Thoracic aorta (tissue), 2 donors: ENCODE measurements around the gene CCDC28B. TPM values are rescaled to one million over a fixed set of nuclear protein-coding genes. Genes with fewer than 3 reads are reported as not detected.

Source experiments
- ATAC-seq: fragments of 150-250 bp; one replicate; pipeline ENCODE4 v1.8.0; 2017; ENCODE audit warnings: low read depth; ENCODE audit not compliant: insufficient number of reproducible peaks, low FRiP score
- DNase-seq: peaks from one replicate; pipeline ENCODE4 v3.0.0-alpha.2; 2020; ENCODE audit warnings: low spot score
- H3K27ac ChIP-seq, 2 donors: fragments of 200-600 bp; sonication (generic); 1 replicate in 1 of 2; 2 replicates in 1 of 2; pipeline ENCODE4 v1.5.1; 2016; ENCODE audit warnings: mild to moderate bottlenecking in 2 of 2, moderate library complexity in 2 of 2
- H3K27me3 ChIP-seq: fragments of 200-600 bp; sonication (generic); replicated peaks from 2 replicates; pipeline ENCODE4 v1.6.0; 2016; ENCODE audit warnings: mild to moderate bottlenecking; ENCODE audit not compliant: insufficient read depth
- H3K36me3 ChIP-seq: fragments of 200-600 bp; sonication (generic); one replicate; pipeline ENCODE4 v1.5.1; 2016
- H3K4me1 ChIP-seq, 2 donors: fragments of 200-600 bp; sonication (generic); 1 replicate in 1 of 2; 2 replicates in 1 of 2; pipeline versions ENCODE4 v1.5.1 to v1.6.0; 2016; ENCODE audit warnings: low read depth in 2 of 2, mild to moderate bottlenecking in 1 of 2; ENCODE audit not compliant: control insufficient read depth in 1 of 2
- H3K4me3 ChIP-seq: fragments of 200-600 bp; sonication (generic); 2 replicates; pipeline ENCODE4 v1.5.1; 2016; ENCODE audit warnings: mild to moderate bottlenecking
- H3K9me3 ChIP-seq: fragments of 200-600 bp; sonication (generic); 2 replicates; pipeline ENCODE4 v1.5.1; 2016
- total RNA-seq, 2 donors: library from RNA; depleted of rRNA; stranded (reverse); fragments of >200 nt; gene quantifications; one replicate each; pipeline versions ENCODE4 v1.1.0 to v1.2.3, GENCODE V29; 2016
- TF ChIP-seq, protein P1 (sequence below): fragments of 200-600 bp; sonication (generic); IDR thresholded peaks from one replicate; pipeline ENCODE4 v1.5.1; 2019; ENCODE audit warnings: antibody characterized with exemption

Gene CCDC28B
- total RNA-seq, 2 donors from 2014 or later: 2.0 TPM; not detected in 1

DNA sequence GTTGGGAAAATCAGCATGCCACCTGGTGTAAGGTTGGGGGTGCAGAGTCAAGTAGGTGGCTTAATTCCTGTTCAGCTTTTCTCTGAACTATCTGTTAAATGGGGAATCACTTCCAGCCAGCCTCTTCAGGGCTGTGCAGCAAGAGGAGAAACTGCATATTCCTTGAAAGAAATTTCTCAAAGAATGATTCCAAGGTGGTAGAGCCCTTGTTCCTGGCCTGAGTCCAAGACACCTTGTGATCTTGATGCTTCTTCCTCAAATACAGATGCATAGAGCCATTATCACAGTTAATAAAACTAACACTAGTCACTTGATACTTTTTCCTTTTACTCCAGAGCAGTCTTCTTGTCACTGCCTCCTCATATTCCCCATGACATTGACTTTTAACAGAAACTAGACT lies 15.7 kb upstream of the CCDC28B start:
- TF ChIP-seq, protein P1, sequence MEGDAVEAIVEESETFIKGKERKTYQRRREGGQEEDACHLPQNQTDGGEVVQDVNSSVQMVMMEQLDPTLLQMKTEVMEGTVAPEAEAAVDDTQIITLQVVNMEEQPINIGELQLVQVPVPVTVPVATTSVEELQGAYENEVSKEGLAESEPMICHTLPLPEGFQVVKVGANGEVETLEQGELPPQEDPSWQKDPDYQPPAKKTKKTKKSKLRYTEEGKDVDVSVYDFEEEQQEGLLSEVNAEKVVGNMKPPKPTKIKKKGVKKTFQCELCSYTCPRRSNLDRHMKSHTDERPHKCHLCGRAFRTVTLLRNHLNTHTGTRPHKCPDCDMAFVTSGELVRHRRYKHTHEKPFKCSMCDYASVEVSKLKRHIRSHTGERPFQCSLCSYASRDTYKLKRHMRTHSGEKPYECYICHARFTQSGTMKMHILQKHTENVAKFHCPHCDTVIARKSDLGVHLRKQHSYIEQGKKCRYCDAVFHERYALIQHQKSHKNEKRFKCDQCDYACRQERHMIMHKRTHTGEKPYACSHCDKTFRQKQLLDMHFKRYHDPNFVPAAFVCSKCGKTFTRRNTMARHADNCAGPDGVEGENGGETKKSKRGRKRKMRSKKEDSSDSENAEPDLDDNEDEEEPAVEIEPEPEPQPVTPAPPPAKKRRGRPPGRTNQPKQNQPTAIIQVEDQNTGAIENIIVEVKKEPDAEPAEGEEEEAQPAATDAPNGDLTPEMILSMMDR: no peak
- no peak for ATAC-seq
- peaks cover 20 to 46% of the 10 kb centered on the region in 2 donors for H3K4me1 ChIP-seq
- no peaks in the 10 kb centered on the region for H3K9me3 ChIP-seq
- DNase-seq: no peak
- no peak overlapping the region for H3K4me3 ChIP-seq
- H3K27me3 ChIP-seq: no peaks in the 10 kb centered on the region
- peaks cover 41% of the 10 kb centered on the region for H3K36me3 ChIP-seq
- H3K27ac ChIP-seq: no peak overlapping the region

DNA sequence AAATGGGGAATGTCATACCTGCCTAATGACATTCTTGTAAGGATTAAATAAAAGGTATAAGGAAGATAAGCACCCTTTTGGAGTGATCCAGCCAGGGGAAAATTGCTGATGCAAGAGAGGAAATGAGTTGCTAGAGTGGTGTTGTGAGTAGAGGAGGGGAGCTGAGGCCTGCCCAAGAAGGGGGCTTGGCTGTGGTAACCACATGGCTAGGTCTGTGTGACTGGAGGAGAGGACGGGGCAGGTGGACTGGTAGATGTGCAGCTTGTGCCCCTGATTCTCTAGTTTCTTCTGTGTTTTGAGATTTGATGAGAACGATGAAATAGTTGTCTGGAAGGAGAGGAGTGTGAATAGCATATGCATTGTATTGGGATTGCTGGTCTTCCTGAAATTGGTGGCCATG lies 14.3 kb upstream of the CCDC28B start:
- Histone ChIP-seq H3K27me3 (no peaks in the 10 kb centered on the region), H3K4me3 (no peak overlapping the region), H3K9me3 (no peaks in the 10 kb centered on the region), H3K4me1 (peaks cover 15 to 39% of the 10 kb centered on the region in 2 donors), H3K36me3 (peaks cover 56% of the 10 kb centered on the region), H3K27ac (no peak overlapping the region)
- TF ChIP-seq, protein P1: no peak
- no peak for DNase-seq
- no peak for ATAC-seq

DNA sequence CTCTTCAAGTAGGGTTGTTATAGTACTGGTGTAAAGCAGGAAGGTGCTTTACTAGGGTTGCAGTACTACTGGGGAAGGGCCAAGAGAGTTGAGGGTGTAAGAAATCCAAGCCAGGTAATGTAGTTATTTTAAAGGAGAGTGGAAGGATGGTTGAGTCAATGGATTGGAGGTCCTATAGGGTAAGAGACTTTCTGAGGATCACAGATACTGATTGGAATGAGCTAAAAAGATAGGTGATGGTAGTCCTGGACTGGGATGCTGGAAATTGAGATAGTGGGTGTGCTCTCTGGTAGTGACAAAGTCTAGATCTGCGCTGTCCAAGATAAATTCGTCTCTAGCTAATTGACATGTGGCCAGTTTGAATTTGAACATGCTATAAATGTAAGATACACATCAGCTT lies 13.9 kb upstream of the CCDC28B start:
- Histone ChIP-seq H3K4me1 (peaks cover 11 to 34% of the 10 kb centered on the region in 2 donors), H3K27ac (no peak overlapping the region), H3K36me3 (peaks cover 60% of the 10 kb centered on the region), H3K27me3 (no peaks in the 10 kb centered on the region), H3K9me3 (no peaks in the 10 kb centered on the region), H3K4me3 (no peak overlapping the region)
- ATAC-seq: no peak
- TF ChIP-seq, protein P1: no peak
- DNase-seq: no peak

DNA sequence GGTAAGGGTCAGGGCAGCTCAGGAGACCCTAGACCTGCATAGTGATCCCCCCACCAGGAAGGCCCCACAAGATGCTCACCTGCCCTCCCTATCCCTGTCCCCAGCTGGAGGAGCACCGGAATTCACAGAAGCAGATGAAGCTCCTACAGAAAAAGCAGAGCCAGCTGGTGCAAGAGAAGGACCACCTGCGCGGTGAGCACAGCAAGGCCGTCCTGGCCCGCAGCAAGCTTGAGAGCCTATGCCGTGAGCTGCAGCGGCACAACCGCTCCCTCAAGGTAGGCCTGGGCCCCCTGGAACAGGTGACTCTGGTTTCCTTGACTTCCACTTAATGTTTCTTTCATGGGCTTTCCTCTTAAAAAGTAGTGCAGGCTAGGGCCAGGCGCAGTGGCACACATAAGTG lies 12.5 kb upstream of the CCDC28B start:
- Histone ChIP-seq H3K9me3 (no peaks in the 10 kb centered on the region), H3K27ac (no peak overlapping the region), H3K4me3 (no peak overlapping the region), H3K4me1 (peaks cover 7 to 22% of the 10 kb centered on the region in 2 donors), H3K27me3 (no peaks in the 10 kb centered on the region), H3K36me3 (peaks cover 73% of the 10 kb centered on the region)
- DNase-seq: no peak
- TF ChIP-seq, protein P1: no peak
- no peak for ATAC-seq

GRCh38 chr1:32192220-32192948 lies 8.0 kb upstream of the CCDC28B start:
- ATAC-seq (no peak), DNase-seq (no peak)
- H3K36me3 ChIP-seq: peaks cover 92% of the 10 kb centered on the region

More at GRCh38 chr1:32192220-32192948, 8.0 kb upstream of the CCDC28B start:
- no peaks in the 10 kb centered on the region for H3K27me3 ChIP-seq
- H3K27ac ChIP-seq: no peak overlapping the region
- H3K9me3 ChIP-seq: no peaks in the 10 kb centered on the region
- no peaks in the 10 kb centered on the region for H3K4me1 ChIP-seq
- TF ChIP-seq, protein P1: no peak
- H3K4me3 ChIP-seq: no peak overlapping the region
